Tracheal epithelial cell (primary cell): ENCODE measurements around the gene REC8. TPM values are rescaled to one million over a fixed set of nuclear protein-coding genes. Genes with fewer than 3 reads are reported as not detected.

ENCODE experiments used
- total RNA-seq: library from RNA; depleted of rRNA; stranded (reverse); fragments of >200 nt; gene quantifications from 2 replicates; pipeline ENCODE4 v1.2.1, GENCODE V29; 2014

REC8 gene
- total RNA-seq, 1 donor from 2014 or later: 1.7 TPM

Other genes starting within 250 kb of the REC8 start
- gene DHRS4, start 218.3 kb upstream of the REC8 start, total RNA-seq: 26.0 and 29.6 TPM in 2 replicates
- gene DHRS4L2, start 183.2 kb upstream of the REC8 start, total RNA-seq: 11.5 and 12.0 TPM in 2 replicates
- gene CARMIL3, start 120.1 kb upstream of the REC8 start, total RNA-seq: under 0.01 and 0.24 TPM in 2 replicates
- gene CPNE6, start 100.5 kb upstream of the REC8 start, total RNA-seq: not detected in 2 replicates
- gene PCK2, start 77.8 kb upstream of the REC8 start, total RNA-seq: 57.1 and 93.8 TPM in 2 replicates
- gene DCAF11, start 57.3 kb upstream of the REC8 start, total RNA-seq: 70.1 and 80.1 TPM in 2 replicates
- gene NRL, start 57.1 kb upstream of the REC8 start, total RNA-seq: 0.96 and 1.9 TPM in 2 replicates
- gene FITM1, start 41.4 kb upstream of the REC8 start, total RNA-seq: under 0.01 and 0.24 TPM in 2 replicates
- 92.9 and 152 TPM in 2 replicates for gene PSME1, start 35.9 kb upstream of the REC8 start, total RNA-seq
- 11.7 and 12.8 TPM in 2 replicates for gene EMC9, start 30.5 kb upstream of the REC8 start, total RNA-seq
- 33.7 and 78.8 TPM in 2 replicates for gene PSME2, start 25.5 kb upstream of the REC8 start, total RNA-seq
- gene RNF31, start 24.6 kb upstream of the REC8 start, total RNA-seq: 23.9 and 49.0 TPM in 2 replicates
- gene IRF9, start 10.8 kb upstream of the REC8 start, total RNA-seq: 16.8 and 62.9 TPM in 2 replicates
- gene IPO4, start 16.7 kb downstream of the REC8 start, total RNA-seq: 45.6 and 64.3 TPM in 2 replicates
- 63.9 and 79.9 TPM in 2 replicates for gene TM9SF1, start 23.4 kb downstream of the REC8 start, total RNA-seq
- gene TSSK4, start 33.6 kb downstream of the REC8 start, total RNA-seq: not detected in 2 replicates
- gene CHMP4A, start 41.4 kb downstream of the REC8 start, total RNA-seq: 32.8 and 40.7 TPM in 2 replicates
- 10.8 and 14.7 TPM in 2 replicates for gene MDP1, start 44.0 kb downstream of the REC8 start, total RNA-seq
- 91.6 and 113 TPM in 2 replicates for gene NEDD8, start 60.3 kb downstream of the REC8 start, total RNA-seq
- gene GMPR2, start 60.8 kb downstream of the REC8 start, total RNA-seq: 95.1 and 97.1 TPM in 2 replicates
- 53.1 and 287 TPM in 2 replicates for gene TINF2, start 70.5 kb downstream of the REC8 start, total RNA-seq
- gene TGM1, start 91.1 kb downstream of the REC8 start, total RNA-seq: 69.1 and 167 TPM in 2 replicates
- 53.9 and 65.1 TPM in 2 replicates for gene RABGGTA, start 99.5 kb downstream of the REC8 start, total RNA-seq
- gene DHRS1, start 127.7 kb downstream of the REC8 start, total RNA-seq: 23.0 and 29.4 TPM in 2 replicates
- 26.6 and 41.4 TPM in 2 replicates for gene NOP9, start 127.8 kb downstream of the REC8 start, total RNA-seq
- 1.4 and 6.0 TPM in 2 replicates for gene CIDEB, start 135.9 kb downstream of the REC8 start, total RNA-seq
- gene LTB4R2, start 138.1 kb downstream of the REC8 start, total RNA-seq: 30.3 and 32.5 TPM in 2 replicates
- gene LTB4R, start 139.4 kb downstream of the REC8 start, total RNA-seq: 13.5 and 13.6 TPM in 2 replicates
- 1.7 TPM in 1 of 2 replicates, not detected in the other for gene ADCY4, start 163.0 kb downstream of the REC8 start, total RNA-seq
- 2.1 and 5.1 TPM in 2 replicates for gene RIPK3, start 167.9 kb downstream of the REC8 start, total RNA-seq
- 10.6 and 17.3 TPM in 2 replicates for gene NFATC4, start 196.1 kb downstream of the REC8 start, total RNA-seq
- 7.0 and 8.4 TPM in 2 replicates for gene NYNRIN, start 226.9 kb downstream of the REC8 start, total RNA-seq